Stimulated activated naive CD8-positive, alpha-beta T cell treated with anti-CD3 and anti-CD28 coated beads, Interleukin-15, Interleukin-2, amounts not matched to agents 100 ng/mL and 50 ng/mL, for 24 hours (primary cell): ENCODE data around the gene NCOA1.

ENCODE experiments used
- H3K27ac Mint-ChIP-seq: one replicate; pipeline ENCODE4 v1.8.0; 2021; ENCODE audit warnings: mild to moderate bottlenecking, mixed read lengths
- H3K27me3 Mint-ChIP-seq: one replicate; pipeline ENCODE4 v1.8.0; 2021; ENCODE audit warnings: mixed read lengths
- H3K36me3 Mint-ChIP-seq: one replicate; pipeline ENCODE4 v1.8.0; 2021; ENCODE audit warnings: low read depth, mixed read lengths
- H3K4me1 Mint-ChIP-seq: one replicate; pipeline ENCODE4 v1.8.0; 2021; ENCODE audit warnings: low read depth, mixed read lengths
- H3K4me3 Mint-ChIP-seq: one replicate; pipeline ENCODE4 v1.8.0; 2021; ENCODE audit warnings: mild to moderate bottlenecking, mixed read lengths
- H3K9me3 Mint-ChIP-seq: one replicate; pipeline ENCODE4 v1.8.0; 2021; ENCODE audit warnings: mixed read lengths

NCOA1 gene

DNA sequence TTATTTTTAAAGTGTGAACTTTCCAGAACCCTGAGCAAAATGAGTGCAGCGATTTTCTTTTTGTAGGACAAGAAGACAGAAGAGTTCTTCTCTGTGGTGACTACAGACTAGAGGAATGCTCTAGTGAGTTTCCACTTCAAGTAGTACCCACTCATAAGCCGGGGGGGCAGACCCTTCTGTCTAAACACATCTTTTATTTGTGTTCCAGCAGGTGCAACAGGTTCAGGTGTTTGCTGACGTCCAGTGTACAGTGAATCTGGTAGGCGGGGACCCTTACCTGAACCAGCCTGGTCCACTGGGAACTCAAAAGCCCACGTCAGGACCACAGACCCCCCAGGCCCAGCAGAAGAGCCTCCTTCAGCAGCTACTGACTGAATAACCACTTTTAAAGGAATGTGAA lies 277.0 kb downstream of the NCOA1 start:
- H3K27me3 Mint-ChIP-seq, result no peaks in the 10 kb centered on the region
- H3K36me3 Mint-ChIP-seq, result peaks cover 46% of the 10 kb centered on the region
- no peaks in the 10 kb centered on the region for H3K9me3 Mint-ChIP-seq
- H3K4me1 Mint-ChIP-seq, result peaks cover 4% of the 10 kb centered on the region
- no peak overlapping the region for H3K27ac Mint-ChIP-seq
- no peak overlapping the region for H3K4me3 Mint-ChIP-seq

- no peaks in the 10 kb centered on the region for H3K9me3 Mint-ChIP-seq
- no peaks in the 10 kb centered on the region for H3K27me3 Mint-ChIP-seq
- H3K4me1 Mint-ChIP-seq, result peaks cover 4% of the 10 kb centered on the region
- no peak overlapping the region for H3K4me3 Mint-ChIP-seq
- no peak overlapping the region for H3K27ac Mint-ChIP-seq
- peaks cover 45% of the 10 kb centered on the region for H3K36me3 Mint-ChIP-seq
These were observed 277.5 kb downstream of the NCOA1 start for GRCh38 chr2:24768601-24769000.

GRCh38 chr2:24771061-24771460 lies 280.0 kb downstream of the NCOA1 start:
- H3K27me3 Mint-ChIP-seq, result no peaks in the 10 kb centered on the region
- no peak overlapping the region for H3K27ac Mint-ChIP-seq
- H3K4me3 Mint-ChIP-seq, result no peak overlapping the region
- H3K36me3 Mint-ChIP-seq, result peaks cover 29% of the 10 kb centered on the region
- no peaks in the 10 kb centered on the region for H3K9me3 Mint-ChIP-seq
- peaks cover 4% of the 10 kb centered on the region for H3K4me1 Mint-ChIP-seq

DNA sequence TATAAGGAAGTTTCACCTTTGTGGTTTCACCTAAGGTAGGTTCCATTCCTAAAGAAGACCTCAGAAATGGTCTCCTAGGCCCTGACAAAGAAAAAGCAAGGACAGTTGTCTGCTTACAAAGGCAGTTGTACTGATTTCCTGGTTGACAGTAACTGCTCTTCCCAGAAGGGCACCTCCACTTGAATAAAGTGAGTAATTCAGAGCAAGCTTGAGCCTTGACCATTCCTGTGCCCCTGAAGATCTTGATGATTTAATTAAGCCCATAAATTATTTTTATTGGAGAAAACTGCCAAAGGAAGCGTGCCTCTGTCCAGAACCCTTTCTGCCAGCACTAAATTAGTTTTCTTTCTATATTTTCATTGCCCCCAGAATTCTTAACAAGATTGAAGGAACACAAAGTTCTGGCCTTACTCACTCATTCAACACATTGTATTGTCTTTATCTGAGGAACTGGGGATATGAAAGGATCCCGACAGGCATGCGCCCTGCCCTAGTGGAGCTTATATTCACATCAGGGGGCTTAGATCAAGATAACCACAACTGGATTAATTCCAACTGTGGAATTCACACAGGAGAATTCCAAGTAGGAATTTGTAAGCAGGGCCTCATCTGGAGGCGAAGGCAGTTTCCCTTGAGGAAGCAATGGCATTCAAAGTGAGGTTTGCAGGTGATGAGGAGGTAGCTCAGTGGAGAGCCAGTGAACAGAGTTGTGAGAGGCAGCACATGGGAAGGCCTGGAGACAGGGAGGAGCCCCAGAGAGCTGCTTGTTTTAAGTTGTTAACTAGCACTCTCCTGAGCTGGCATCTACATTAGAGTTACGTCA lies 280.9 kb downstream of the NCOA1 start:
- H3K4me1 Mint-ChIP-seq, result no peaks in the 10 kb centered on the region
- H3K4me3 Mint-ChIP-seq, result no peak overlapping the region
- no peak overlapping the region for H3K27ac Mint-ChIP-seq
- H3K36me3 Mint-ChIP-seq, result peaks cover 25% of the 10 kb centered on the region
- H3K27me3 Mint-ChIP-seq, result peaks cover 3% of the 10 kb centered on the region
- no peaks in the 10 kb centered on the region for H3K9me3 Mint-ChIP-seq

GRCh38 chr2:24774373-24774772 lies 283.3 kb downstream of the NCOA1 start:
- H3K36me3 Mint-ChIP-seq, result peaks cover 11% of the 10 kb centered on the region
- no peaks in the 10 kb centered on the region for H3K4me1 Mint-ChIP-seq
- H3K27me3 Mint-ChIP-seq, result peaks cover 3% of the 10 kb centered on the region
- H3K9me3 Mint-ChIP-seq, result no peaks in the 10 kb centered on the region
- no peak overlapping the region for H3K4me3 Mint-ChIP-seq
- H3K27ac Mint-ChIP-seq, result no peak overlapping the region

GRCh38 chr2:24779116-24779515 lies 288.1 kb downstream of the NCOA1 start:
- H3K4me3 Mint-ChIP-seq, result no peak overlapping the region
- H3K4me1 Mint-ChIP-seq, result no peaks in the 10 kb centered on the region
- no peaks in the 10 kb centered on the region for H3K36me3 Mint-ChIP-seq
- peaks cover 3% of the 10 kb centered on the region for H3K9me3 Mint-ChIP-seq
- H3K27me3 Mint-ChIP-seq, result peaks cover 11% of the 10 kb centered on the region
- H3K27ac Mint-ChIP-seq, result no peak overlapping the region

DNA sequence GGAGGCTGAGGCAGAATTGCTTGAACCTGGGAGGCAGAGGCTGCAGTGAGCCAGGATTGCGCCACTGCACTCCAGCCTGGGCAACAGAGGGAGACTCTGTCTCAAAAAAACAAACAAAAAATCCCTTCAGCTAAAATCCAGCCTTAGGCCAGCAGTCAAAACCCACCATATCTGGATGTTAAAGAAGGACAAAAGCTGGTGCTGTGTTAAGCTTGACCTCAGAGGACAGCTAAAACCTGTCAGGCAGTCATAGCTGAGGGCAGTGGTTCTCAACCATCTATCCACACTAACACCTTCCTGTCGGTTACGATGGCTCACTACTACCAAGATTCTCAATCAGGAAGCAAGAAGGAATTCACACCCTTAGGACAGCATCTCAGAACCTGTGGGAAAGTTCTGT lies 292.6 kb downstream of the NCOA1 start:
- Mint-ChIP-seq H3K27ac (no peak overlapping the region), H3K9me3 (peaks cover 3% of the 10 kb centered on the region), H3K4me1 (no peaks in the 10 kb centered on the region), H3K36me3 (no peaks in the 10 kb centered on the region), H3K27me3 (peaks cover 8% of the 10 kb centered on the region), H3K4me3 (no peak overlapping the region)

- Mint-ChIP-seq H3K9me3 (peaks cover 2% of the 10 kb centered on the region), H3K27me3 (peaks cover 6% of the 10 kb centered on the region), H3K36me3 (peaks cover 15% of the 10 kb centered on the region), H3K4me1 (no peaks in the 10 kb centered on the region), H3K27ac (no peak overlapping the region), H3K4me3 (no peak overlapping the region)
These were observed 294.7 kb downstream of the NCOA1 start for GRCh38 chr2:24785671-24786321.

DNA sequence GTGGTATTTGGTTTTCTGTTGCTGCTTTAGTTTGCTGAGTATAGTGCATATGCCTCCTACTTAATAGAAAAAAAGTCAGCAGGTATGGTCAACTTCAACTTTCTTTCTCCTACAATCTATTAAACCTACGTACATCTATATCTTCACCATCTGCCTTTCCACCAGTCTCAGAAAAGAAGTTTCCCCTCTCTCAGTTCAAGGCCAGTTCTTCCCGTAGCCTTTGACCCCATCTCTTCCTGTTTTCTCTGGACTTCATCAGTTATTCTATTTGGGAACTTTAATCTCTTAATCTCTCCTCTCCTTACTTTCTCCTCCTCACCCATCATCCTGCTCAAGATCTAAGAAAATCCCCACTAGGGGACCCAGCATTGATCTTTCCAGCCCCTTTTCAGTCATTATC lies 296.5 kb downstream of the NCOA1 start:
- Mint-ChIP-seq H3K27me3 (peaks cover 3% of the 10 kb centered on the region), H3K4me3 (no peak overlapping the region), H3K9me3 (no peaks in the 10 kb centered on the region), H3K27ac (no peak overlapping the region), H3K36me3 (peaks cover 15% of the 10 kb centered on the region), H3K4me1 (peaks cover 13% of the 10 kb centered on the region)

DNA sequence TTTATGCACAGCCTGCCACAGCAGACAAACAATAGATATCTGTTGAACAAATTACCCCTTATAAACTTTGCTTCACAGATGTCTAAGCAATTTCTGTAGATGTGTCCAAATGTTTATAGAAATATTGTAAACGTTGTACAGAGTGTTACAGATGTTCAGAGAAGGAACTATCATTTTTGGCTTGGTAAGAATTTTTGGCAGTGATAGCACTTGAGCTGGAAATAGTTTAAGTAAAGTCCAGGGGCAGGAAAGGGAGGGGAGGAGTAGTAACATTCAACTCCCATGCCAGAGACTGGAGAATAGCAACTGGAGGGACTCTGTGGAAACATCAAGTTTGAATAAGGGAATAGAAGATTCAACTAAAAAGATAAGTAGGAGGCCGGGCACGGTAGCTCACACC lies 297.8 kb downstream of the NCOA1 start:
- Mint-ChIP-seq H3K4me3 (no peak overlapping the region), H3K27me3 (peaks cover 2% of the 10 kb centered on the region), H3K27ac (no peak overlapping the region), H3K36me3 (peaks cover 15% of the 10 kb centered on the region), H3K9me3 (no peaks in the 10 kb centered on the region), H3K4me1 (peaks cover 21% of the 10 kb centered on the region)

DNA sequence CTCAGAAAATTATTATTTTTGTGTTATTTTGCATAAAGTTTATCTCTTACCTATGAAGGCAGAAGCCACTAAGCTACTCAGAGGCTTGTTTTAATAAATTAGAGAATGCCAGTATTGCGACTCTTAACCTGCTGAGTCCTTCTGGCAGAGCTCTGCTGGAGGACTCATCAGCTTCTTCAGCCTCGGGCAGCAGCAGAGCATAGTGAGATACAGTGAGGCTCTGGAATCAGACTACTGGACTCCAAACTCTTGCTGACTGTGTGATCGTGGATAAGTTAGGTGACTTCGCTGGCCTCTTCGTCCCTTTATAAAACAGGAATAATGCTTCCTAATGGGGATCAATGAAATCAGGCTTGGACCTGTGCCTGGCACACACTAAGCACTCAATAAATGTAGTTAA lies 300.4 kb downstream of the NCOA1 start:
- Mint-ChIP-seq H3K9me3 (no peaks in the 10 kb centered on the region), H3K4me3 (peak overlapping the region; percentile 7), H3K27me3 (peaks cover 2% of the 10 kb centered on the region), H3K4me1 (peaks cover 33% of the 10 kb centered on the region), H3K36me3 (peaks cover 33% of the 10 kb centered on the region), H3K27ac (no peak overlapping the region)

DNA sequence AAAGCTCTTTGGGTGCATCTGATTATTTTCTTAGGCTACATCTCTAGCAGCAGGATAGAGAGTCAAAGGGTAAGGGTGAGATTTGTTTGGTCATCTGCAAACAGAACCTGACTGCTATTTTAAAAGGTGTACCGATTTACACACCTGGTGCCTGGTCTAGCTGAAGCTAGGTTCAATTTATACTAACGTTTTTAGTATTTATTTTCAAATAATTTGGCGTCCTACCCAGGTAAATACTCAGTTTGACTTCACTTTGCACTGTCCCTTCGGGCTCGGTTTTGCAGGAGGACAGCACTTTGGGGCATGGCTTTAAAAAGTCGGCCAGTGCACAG lies 301.5 kb downstream of the NCOA1 start:
- Mint-ChIP-seq H3K4me3 (peak overlapping the region; percentile 99), H3K27me3 (peaks cover 2% of the 10 kb centered on the region), H3K27ac (peak overlapping the region; percentile 100), H3K9me3 (no peaks in the 10 kb centered on the region), H3K36me3 (peaks cover 44% of the 10 kb centered on the region), H3K4me1 (peaks cover 44% of the 10 kb centered on the region)

DNA sequence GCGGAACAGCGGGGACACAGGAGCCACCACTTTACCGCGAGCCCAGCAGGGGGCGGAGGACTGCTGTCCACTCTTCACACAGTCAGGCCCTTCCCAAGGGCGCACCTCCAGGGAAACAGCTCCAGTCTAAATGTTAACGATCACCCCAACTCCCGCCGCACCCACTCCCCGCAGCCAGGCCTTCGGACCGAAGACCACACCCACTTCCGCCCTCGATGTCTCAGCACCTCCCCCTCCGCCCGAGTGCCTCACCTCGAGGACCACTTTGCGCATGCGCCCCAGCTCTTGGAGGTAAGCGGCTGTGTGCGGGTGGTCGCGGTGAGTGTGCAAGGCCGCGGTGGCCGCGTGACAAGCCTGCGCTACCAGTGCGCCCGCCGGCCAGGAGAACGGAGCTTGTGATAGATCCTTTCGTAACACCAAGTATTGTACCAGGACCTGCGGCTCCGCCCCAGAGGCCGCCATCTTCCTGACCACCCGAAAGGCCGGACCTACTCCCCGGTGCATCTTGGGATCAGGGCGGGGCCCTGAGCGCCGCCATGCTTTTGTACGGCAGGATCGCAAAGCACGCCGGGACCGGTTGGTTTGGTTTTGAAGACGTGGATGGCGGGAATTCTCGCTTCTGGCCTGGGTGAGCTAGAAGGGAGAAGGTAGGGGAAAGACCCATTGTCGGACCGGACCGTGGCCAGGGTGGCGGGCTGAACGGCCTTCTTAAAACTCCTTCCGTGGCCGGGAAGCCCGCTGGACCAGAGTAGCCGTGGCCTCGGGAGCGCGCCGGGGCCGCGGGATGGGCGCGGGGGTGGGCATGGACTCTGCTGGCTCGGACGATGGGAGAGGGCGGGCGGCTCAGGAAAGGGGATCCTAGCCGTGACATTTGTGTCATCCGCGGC lies 302.1 kb downstream of the NCOA1 start, which contains the start of the genes CENPO and PTRHD1:
TSS of gene CENPO (plus strand) at position 552 of the 887 bp plus-strand sequence. CDS start 495 bp downstream, outside the sequence.
TSS of gene PTRHD1 (minus strand) at position 518 of the 887 bp plus-strand sequence. CDS start at position 504, 14 bp downstream.
- Mint-ChIP-seq H3K9me3 (no peaks in the 10 kb centered on the region), H3K27me3 (peaks cover 2% of the 10 kb centered on the region), H3K36me3 (peaks cover 50% of the 10 kb centered on the region), H3K4me3 (peak within 1 kb of the TSS; percentile 99), H3K27ac (peak within 1 kb of the TSS; percentile 100), H3K4me1 (peaks cover 50% of the 10 kb centered on the region)

DNA sequence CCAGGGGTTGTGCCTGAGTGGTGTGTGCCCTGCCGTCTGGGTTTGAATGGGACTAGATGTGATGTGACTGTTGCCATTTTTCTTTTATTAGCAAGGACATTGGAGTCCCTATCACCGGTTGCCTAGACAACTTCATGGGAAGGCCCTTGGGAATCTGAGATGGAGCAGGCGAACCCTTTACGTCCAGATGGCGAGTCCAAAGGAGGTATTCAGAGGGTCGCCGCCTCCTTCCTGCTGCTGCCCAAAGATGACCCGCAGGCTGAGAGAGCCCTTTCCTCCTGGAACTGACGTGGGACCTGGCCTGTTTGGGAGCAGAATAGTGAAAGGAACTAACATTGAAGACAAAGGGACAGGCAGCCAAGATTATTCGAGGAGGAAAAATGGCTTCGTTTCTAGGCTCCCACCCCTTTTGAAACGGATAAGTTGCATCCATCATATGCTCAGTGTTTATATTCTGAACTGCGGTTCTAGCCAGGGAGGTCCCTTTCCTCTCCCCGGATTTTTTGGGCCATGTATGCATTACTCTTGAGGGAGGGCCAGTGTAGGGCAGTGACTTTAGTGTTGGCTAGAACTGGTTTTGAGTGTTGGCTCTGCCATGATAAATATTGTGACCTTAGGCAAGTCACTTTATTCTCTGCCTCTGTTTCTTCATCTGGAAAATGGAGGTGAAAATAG lies 302.8 kb downstream of the NCOA1 start:
- Mint-ChIP-seq H3K27ac (peak overlapping the region; percentile 100), H3K4me1 (peaks cover 50% of the 10 kb centered on the region), H3K9me3 (no peaks in the 10 kb centered on the region), H3K4me3 (peak overlapping the region; percentile 99), H3K36me3 (peaks cover 55% of the 10 kb centered on the region), H3K27me3 (peaks cover 2% of the 10 kb centered on the region)
